22Rv1 (cell line): ENCODE measurements around the gene EIF6.

Source experiments
- H3K27ac ChIP-seq: fragments of 450-650 bp; 2 replicates; pipeline ENCODE4 v1.5.1; 2017
- ZFX ChIP-seq: fragments of 450-650 bp; IDR thresholded peaks from 2 replicates; pipeline ENCODE4 v1.6.1; 2017; ENCODE audit warnings: antibody characterized with exemption, borderline replicate concordance
- TF ChIP-seq, protein P1 (sequence below): fragments of 450-650 bp; IDR thresholded peaks from 2 replicates; pipeline ENCODE4 v1.5.1; 2017; ENCODE audit warnings: mild to moderate bottlenecking

The EIF6 gene

DNA sequence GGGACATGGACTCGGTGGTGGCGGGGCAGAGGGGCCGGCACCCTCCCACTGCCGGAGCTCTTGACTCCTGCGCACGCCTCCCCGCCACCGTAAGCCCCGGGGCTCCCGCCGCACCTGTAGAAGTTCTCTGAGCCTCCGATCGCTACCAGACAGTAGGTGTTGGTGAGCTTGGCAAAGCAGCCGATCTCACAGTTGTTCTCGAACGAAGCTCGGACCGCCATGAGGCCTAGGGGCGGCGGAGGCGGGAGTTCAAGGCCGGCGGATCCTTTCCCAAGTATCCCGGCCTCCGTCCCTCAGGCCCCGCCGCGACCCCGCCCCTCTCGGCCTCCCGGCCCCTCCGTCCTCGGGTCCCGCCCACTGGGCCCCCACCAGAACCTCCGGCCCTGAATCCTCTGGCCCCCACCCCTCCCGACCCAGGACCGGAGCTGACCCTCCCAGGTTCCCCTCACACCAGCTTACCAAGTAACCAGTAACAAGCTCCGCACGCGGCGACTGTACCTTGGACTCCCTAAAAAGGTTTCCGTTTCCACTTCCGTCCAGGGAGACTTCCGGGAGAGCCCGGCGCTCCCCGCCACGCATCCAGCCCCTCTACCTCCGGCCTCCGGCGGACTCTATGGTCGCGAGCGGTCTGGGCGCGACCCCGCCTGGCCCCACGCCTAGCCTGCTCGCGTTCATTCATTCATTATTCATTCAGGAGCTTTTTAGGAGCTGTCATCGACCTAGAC is at the start of gene EIF6:
Gene EIF6 (minus strand): TSS at position 506 of the 725 bp plus-strand sequence. CDS start 285 bp downstream, at position 221.
- H3K27ac ChIP-seq: peak within 1 kb of the TSS; percentile 85
- TF ChIP-seq, protein P1, sequence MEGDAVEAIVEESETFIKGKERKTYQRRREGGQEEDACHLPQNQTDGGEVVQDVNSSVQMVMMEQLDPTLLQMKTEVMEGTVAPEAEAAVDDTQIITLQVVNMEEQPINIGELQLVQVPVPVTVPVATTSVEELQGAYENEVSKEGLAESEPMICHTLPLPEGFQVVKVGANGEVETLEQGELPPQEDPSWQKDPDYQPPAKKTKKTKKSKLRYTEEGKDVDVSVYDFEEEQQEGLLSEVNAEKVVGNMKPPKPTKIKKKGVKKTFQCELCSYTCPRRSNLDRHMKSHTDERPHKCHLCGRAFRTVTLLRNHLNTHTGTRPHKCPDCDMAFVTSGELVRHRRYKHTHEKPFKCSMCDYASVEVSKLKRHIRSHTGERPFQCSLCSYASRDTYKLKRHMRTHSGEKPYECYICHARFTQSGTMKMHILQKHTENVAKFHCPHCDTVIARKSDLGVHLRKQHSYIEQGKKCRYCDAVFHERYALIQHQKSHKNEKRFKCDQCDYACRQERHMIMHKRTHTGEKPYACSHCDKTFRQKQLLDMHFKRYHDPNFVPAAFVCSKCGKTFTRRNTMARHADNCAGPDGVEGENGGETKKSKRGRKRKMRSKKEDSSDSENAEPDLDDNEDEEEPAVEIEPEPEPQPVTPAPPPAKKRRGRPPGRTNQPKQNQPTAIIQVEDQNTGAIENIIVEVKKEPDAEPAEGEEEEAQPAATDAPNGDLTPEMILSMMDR: no peak
- no peak for TF ChIP-seq ZFX

GRCh38 chr20:35333606-35334005 is 49.0 kb upstream of the EIF6 start:
- no peak overlapping the region for H3K27ac ChIP-seq
- TF ChIP-seq ZFX: no peak
- TF ChIP-seq, protein P1: no peak

DNA sequence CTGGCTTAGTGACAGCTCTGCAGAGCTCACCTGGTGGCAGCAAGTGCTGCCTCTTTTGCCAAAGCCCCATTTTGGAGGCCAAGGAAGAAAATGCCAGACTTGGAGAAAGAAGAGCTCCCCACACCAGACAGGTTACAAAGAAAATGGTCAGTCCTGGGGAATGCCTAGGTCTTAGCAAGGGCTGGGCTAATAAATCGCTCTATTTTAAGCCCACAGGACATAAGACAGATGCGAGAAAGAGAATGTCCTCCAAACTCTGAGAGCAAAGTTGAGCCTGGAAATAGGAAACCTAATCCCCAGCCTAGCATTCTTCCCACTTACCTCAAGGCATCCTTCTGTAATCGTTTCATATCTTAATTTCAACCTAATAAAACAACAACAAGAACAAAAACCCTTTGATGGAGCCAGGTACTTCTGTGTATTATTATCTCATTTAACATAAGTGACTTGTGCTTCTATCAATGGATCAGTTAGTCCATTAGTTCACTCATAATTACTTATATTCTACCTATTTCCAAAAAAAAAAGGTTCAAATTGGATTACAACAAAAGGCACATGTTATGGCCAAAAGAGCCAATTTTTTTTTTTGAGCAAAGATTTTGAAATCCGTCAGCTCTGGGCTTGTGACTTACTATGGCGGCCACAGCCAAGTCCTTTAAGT is 48.1 kb upstream of the EIF6 start:
- TF ChIP-seq, protein P1: no peak
- TF ChIP-seq ZFX: no peak
- H3K27ac ChIP-seq: no peak overlapping the region

DNA sequence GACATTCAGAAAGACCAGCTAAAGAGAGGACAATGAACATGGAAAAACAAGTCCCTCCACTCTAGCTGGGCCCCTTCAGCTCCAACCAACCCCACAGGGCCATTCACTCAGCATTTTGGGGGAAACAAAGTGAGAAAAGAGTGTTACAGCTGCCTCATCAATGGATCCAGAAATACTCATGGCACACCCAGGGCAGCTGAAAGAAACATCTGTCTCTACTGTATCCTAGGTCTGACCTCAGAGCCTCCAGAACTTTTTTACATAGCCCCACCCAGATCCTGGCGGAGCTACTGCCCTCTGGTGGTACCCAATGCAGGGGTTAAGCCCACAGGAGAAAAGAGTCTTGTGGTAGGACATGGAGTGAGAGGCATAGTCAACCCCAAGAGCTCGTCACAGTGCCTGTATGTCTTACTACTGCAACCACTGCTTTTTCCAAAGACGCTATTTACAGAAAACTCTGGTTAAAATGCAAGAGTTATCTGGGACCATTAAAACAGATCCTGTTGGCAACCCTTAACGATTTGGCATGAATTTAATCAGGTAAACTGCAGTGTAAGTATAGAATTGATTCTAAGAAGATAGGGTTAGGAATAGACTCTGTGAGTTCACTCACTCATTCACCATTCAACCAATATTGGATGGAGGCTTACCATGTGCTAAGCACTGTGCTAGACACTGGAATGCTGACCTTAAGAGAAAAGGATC is 45.0 kb upstream of the EIF6 start:
- no peak overlapping the region for H3K27ac ChIP-seq
- TF ChIP-seq, protein P1: peak; percentile 87
- no peak for TF ChIP-seq ZFX

DNA sequence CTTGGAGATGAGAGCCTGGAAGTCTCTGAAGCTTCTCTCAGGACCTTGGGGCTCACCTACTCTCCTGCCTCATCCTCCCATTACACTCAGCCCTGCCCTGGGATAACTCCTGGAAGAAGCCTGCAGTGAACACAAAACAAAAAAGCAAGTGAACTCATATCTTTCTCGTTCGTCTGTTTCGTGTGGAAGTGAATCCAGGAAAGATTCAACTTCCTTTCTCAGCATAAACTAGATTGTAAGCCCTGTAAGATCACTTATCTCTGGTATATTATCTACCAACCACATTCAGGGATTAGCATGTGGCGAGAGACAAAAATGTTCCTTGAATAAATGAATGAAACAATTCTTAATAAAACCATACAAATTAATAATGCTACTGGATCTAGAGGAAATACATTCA is 44.1 kb upstream of the EIF6 start:
- no peak for TF ChIP-seq ZFX
- TF ChIP-seq, protein P1: no peak
- H3K27ac ChIP-seq: no peak overlapping the region

DNA sequence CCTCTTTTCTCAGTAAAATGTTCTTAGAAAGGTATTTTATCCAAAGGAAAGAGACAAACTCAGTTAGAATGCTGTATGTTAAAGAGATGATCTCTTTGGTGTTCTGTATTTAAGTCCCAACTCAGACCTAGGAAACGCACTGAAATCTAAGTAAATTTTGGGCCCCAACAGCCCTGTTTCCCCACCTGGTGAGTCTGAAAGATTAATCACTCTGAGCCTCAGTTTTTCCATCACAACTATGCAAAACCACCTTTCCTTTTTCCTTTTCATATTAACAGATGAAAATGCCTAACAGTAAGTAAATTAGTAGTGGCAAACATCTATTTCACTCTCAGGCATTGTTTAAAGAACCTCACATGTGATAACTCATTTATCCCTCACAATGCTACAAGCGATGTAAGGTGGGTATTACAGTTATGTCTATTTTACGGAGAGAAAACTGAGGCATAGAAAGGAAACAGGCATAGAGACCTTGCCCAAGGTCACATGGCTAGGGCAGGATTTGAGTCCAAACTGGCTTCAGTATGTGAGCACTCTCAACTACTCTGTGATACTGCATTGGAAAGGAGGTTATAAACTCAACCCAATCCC is 43.6 kb upstream of the EIF6 start:
- peak overlapping the region; percentile 23; the same call in 1 of the 2 replicates for H3K27ac ChIP-seq
- TF ChIP-seq, protein P1: no peak
- no peak for TF ChIP-seq ZFX
